CD4-positive, alpha-beta T cell treated with Interleukin-21 for 1 hour (primary cell): ENCODE results near the gene HGFAC.

Source experiments
- DNase-seq: peaks from one replicate; pipeline ENCODE4 v3.0.0-alpha.2; 2020

HGFAC gene

GRCh38 chr4:3427134-3427476 lies 14.7 kb upstream of the HGFAC start:
- DNase-seq = no peak

DNA sequence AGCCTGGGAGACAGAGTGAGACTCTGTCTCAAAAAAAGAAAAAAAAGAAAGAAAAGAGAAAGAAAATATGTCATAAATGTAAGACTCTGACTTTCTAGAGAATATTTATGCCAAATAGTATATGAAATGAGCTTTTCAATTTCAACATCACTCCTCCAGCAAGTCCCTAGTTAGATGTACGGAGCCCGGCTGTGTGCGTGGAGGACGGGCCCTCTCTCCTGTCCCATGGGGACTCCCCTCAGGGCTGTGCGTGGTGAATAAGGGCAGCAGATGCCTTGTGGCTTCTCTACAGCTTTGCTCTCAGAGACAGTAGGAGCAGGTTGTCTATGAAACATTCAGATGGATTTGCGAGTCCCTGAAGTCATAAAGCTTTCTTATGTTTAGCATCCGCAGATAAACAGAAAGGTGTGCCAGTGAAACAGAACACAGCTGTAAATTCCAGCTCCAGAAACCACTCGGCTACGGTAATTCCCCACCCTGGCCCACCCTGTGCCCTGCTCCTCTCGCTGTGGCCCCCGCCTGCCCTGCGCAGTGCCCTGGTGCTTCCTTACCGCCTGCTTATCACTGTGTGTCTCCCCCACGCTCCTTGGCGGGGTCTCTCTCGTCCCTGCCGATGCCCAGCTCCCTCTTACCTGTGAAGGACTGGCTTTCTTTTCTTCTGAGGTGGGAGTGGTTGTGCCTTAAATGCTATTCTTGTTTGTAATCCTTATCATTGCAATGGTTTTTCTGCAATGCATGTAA lies 13.9 kb upstream of the HGFAC start:
- DNase-seq = no peak

DNA sequence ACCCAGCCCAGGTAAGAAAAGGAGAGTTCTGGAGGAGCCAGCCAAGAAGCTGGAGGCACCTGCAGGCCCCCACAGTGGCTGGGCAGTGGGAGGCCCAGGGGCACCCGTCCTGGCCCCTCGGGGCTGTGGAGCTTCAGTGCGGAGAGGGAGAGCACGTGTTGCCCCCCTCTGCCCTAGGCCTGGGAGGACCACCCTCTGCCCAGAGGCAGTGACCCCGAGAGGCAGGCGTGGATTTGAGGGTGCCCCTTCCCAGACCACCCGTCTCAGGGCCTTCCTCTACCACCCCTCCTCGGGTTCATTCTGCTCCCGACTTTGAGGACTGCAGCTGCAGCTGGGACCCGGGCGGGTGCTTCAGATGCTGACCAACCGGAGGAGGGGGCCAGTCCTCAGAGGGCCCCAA lies 12.1 kb upstream of the HGFAC start:
- no peak for DNase-seq

DNA sequence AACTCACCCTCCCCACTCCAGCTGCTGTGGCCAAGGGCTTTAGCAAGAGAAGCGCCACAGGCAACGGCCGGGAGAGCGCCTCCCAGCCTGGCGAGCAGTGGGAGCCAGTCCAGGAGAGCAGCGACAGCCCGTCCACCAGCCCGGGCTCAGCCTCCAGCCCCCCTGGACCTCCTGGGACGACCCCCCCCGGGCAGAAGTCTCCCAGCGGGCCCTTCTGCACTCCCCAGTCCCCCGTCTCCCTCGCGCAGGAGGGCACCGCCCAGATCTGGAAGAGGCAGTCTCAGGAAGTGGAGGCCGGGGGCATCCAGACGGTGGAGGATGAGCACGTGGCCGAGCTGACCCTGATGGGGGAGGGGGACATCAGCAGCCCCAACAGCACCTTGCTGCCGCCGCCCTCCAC lies 11.2 kb upstream of the HGFAC start:
- DNase-seq = no peak

- DNase-seq = no peak
Observed at GRCh38 chr4:3431446-3431993, 10.2 kb upstream of the HGFAC start.

DNA sequence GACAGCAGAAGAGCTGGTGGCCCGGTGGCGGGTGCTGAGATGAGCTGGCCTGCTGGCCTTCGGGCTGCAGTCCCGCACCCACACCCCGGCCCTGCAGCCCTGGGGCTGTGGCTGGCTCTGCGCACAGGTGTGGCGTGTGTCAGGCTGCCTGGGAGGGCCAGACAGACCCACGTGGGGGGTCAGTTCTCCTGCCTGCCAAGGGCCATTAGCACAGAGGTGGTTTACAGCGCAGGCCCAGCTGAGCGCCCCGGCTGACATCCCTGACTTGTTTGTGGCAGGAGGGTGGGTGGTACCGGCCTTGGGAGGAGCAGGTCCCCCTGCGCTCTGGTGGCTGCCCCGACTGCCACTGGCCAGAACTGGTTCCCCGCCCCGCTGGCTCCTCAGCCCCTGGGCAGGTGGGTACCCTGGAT lies 9.4 kb upstream of the HGFAC start:
- DNase-seq = no peak

DNA sequence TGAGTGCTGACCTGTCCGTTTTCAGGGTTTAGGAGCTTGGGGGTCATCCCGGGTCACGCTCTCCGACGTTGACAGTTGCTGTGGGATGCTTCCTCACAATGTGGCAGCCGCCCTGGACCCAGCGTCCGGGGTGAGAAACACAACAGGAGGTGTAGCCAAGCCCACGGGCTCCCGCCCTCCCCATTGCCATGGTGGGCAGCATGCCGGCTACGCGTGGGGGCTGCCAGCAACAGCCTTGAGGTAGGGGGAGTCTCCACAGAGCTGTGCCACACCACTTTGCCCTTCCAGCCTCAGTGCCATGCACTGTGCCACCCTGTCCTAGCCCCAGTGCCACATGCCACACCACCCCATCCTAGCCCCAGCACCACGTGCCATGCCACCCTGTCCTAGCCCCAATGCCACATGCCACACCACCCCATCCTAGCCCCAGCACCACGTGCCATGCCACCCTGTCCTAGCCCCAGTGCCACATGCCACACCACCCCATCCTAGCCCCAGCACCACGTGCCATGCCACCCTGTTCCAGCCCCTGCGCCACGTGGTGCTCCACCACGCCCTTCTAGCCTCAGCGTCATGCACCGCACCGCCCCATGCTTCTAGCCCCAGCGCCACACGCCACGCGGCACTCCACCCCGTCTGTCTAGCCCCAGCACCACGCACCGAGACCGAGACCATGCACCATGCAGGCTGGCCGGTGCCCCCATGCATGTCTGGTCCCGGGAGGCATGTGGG lies 8.5 kb upstream of the HGFAC start:
- DNase-seq = no peak

- no peak for DNase-seq
Observed at GRCh38 chr4:3434881-3435685, 6.7 kb upstream of the HGFAC start.

DNA sequence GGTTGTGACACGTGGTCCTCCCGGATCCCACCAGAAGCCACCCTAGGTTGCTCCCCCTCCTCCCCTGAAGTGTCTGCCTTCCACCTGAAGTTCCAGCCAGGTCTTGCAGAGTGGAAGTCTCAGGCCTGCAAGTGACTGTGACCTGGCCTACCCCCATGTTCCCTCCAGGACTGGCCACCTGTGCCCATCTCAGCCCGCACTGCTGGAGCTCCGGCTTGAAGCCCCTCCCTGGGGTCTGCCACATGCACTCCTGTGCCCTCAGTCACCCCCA lies 6.1 kb upstream of the HGFAC start:
- no peak for DNase-seq

GRCh38 chr4:3436048-3436797 lies 5.5 kb upstream of the HGFAC start:
- no peak for DNase-seq

- no peak for DNase-seq
Observed at GRCh38 chr4:3436798-3437581, 4.8 kb upstream of the HGFAC start.

DNA sequence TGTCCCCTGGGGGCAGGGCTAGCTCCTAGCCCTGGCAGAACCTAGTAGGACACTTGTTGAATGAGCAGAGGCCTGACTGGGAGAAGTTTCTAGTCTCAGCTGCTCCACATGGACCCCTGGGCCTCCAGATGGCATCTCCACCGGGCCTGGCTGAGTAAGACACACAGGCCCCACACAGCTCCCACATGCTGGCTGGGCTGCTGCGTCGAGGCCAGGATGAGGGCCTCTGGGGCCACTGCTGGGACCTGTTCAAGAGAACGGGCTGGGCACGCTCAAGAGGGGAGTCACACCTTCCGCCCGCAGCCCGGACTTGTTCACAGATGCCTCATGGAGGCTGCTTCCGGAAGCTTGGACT lies 4.2 kb upstream of the HGFAC start:
- DNase-seq = no peak

- DNase-seq = no peak
Observed at GRCh38 chr4:3437998-3438846, 3.5 kb upstream of the HGFAC start.

GRCh38 chr4:3438847-3439180 lies 3.0 kb upstream of the HGFAC start:
- no peak for DNase-seq

GRCh38 chr4:3439391-3439790 lies 2.4 kb upstream of the HGFAC start:
- no peak for DNase-seq

DNA sequence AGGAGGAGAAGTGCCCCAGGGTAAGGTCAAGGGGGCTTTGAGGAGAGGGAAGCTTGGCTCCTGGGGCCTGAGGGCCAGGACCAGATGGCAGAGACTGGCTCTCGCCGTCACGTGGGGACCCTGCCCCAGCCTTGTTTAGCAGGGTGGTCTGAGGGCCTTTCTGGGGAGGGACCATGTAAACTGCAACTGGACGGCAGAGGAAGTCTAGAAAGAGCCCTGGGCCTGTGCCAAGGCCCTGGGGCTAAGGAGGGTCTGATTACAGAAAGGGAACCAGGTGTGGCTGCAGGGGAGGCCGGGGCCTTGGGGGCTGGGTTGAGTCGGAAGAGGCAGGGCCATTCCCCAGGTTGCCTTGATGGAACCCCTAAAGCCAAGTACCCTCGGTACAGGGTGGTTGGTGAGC lies 1.8 kb upstream of the HGFAC start:
- DNase-seq = no peak

- no peak for DNase-seq
Observed at GRCh38 chr4:3440979-3441500, 728 bp upstream of the HGFAC start.

DNA sequence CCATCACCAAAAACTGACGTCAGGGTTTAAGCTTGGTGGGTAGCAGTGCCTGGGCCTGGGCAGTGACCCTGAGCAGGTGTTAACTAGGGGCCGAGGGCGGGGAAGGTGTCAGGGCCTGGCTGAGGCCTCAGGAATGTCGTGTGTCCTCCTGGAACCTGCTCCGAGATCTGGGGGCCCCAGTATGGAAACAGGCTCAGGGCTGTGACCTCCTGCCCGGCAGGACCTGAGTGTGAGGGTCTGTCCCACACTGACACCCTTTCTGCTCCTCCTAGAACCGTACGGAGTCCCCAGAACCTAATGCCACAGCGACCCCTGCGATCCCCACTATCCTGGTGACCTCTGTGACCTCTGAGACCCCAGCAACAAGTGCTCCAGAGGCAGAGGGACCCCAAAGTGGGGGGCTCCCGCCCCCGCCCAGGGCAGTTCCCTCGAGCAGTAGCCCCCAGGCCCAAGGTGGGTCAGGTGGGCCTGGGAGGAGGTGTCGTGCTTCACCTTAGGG lies 741 bp downstream of the HGFAC start:
- DNase-seq = no peak

- peak; percentile 59 for DNase-seq
Observed at GRCh38 chr4:3442959-3443749, 1.4 kb downstream of the HGFAC start.

- DNase-seq = no peak
Observed at GRCh38 chr4:3443750-3444309, 2.1 kb downstream of the HGFAC start.
